Progenitor cell of endocrine pancreas (in vitro differentiated cells): ENCODE measurements around the gene C4orf50. TPM values are rescaled to one million over a fixed set of nuclear protein-coding genes. Genes with fewer than 3 reads are reported as not detected.

ENCODE experiments used
- DNase-seq: peaks from one replicate; pipeline ENCODE4 v3.0.0; 2021; ENCODE audit warnings: low spot score; ENCODE audit not compliant: unreplicated experiment
- H3K27ac Mint-ChIP-seq: 2 replicates; pipeline ENCODE4 v1.8.0; 2021; ENCODE audit warnings: mild to moderate bottlenecking, moderate library complexity, mixed read lengths
- H3K27me3 Mint-ChIP-seq: 2 replicates; pipeline ENCODE4 v1.8.0; 2021; ENCODE audit warnings: mixed read lengths
- H3K36me3 Mint-ChIP-seq: 2 replicates; pipeline ENCODE4 v1.8.0; 2022; ENCODE audit warnings: mixed read lengths; ENCODE audit not compliant: insufficient read depth
- H3K4me1 Mint-ChIP-seq: 2 replicates; pipeline ENCODE4 v1.8.0; 2021; ENCODE audit warnings: low read depth, mixed read lengths
- H3K4me3 Mint-ChIP-seq: 2 replicates; pipeline ENCODE4 v1.8.0; 2021; ENCODE audit warnings: low read depth, mild to moderate bottlenecking, moderate library complexity, mixed read lengths
- H3K9me3 Mint-ChIP-seq: 2 replicates; pipeline ENCODE4 v1.8.0; 2021; ENCODE audit warnings: low read depth, mixed read lengths
- CTCF ChIP-seq: fragments of 200-600 bp; sonication (generic); IDR thresholded peaks from one replicate; pipeline ENCODE4 v1.5.0; 2021; ENCODE audit warnings: antibody characterized with exemption, mild to moderate bottlenecking; ENCODE audit not compliant: unreplicated experiment
- total RNA-seq: library from RNA; stranded (reverse); gene quantifications from 2 replicates; pipeline ENCODE4 v1.2.1, GENCODE V29; 2021

C4orf50 gene
- total RNA-seq, 1 donor from 2014 or later, result 0.19 TPM

- DNase-seq, result no peak
- H3K4me1 Mint-ChIP-seq, result no peaks in the 10 kb centered on the region
- no peak overlapping the region for H3K4me3 Mint-ChIP-seq
- no peaks in the 10 kb centered on the region for H3K36me3 Mint-ChIP-seq
- peaks cover 8% of the 10 kb centered on the region for H3K9me3 Mint-ChIP-seq
- peaks cover 13% of the 10 kb centered on the region for H3K27me3 Mint-ChIP-seq
- H3K27ac Mint-ChIP-seq, result no peak overlapping the region
- TF ChIP-seq CTCF, result no peak
These were observed 72.3 kb downstream of the C4orf50 start for GRCh38 chr4:5945936-5946335.

- TF ChIP-seq CTCF, result no peak
- Mint-ChIP-seq H3K36me3 (no peaks in the 10 kb centered on the region), H3K27ac (no peak overlapping the region), H3K4me1 (peaks cover 6% of the 10 kb centered on the region), H3K9me3 (peaks cover 8% of the 10 kb centered on the region), H3K4me3 (no peak overlapping the region), H3K27me3 (peaks cover 10% of the 10 kb centered on the region)
- no peak for DNase-seq
These were observed 73.1 kb downstream of the C4orf50 start for GRCh38 chr4:5945171-5945570.

DNA sequence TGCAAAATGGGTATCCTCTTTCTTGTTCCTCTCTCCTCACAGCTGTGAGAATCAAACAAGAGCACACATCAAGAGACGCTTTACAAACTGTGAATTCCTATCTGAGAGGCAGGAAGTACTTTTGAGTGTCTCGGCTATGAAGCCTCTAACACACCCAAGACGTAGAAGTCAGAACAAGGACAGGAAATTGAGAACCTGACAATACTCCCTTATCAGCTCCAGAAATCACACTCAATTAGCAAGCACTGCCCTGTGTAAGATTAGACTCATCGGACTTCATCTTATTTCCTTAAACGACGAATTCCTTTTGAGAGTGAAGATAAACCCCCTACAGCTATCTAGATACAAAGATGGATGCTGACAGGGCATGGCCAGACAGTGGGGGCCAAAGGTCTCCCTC, 74.7 kb downstream of the C4orf50 start:
- H3K27ac Mint-ChIP-seq, result no peak overlapping the region
- TF ChIP-seq CTCF, result no peak
- H3K4me3 Mint-ChIP-seq, result no peak overlapping the region
- peaks cover 6% of the 10 kb centered on the region for H3K4me1 Mint-ChIP-seq
- H3K36me3 Mint-ChIP-seq, result no peaks in the 10 kb centered on the region
- peaks cover 10% of the 10 kb centered on the region for H3K27me3 Mint-ChIP-seq
- peaks cover 8% of the 10 kb centered on the region for H3K9me3 Mint-ChIP-seq
- DNase-seq, result no peak

DNA sequence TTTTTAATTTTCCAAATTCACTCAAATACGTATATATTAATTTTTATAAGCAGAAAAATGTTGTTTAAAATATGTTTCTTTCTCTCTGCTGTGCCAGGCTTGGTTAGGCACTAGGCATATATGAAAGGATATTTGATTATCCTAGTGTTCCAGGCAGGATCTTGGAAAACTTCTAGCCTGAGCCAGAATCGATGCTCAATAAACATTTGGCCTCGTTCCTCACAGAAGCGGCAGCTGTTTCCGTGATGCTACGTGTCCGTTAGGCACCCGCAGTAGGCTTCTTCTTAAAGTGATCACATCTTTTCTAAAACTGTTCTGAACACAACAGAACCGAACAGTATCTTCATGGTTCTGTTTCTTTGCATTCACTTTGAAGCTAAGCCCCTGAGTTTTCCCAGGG, 75.3 kb downstream of the C4orf50 start:
- DNase-seq, result no peak
- peaks cover 10% of the 10 kb centered on the region for H3K27me3 Mint-ChIP-seq
- no peak overlapping the region for H3K4me3 Mint-ChIP-seq
- no peaks in the 10 kb centered on the region for H3K36me3 Mint-ChIP-seq
- peaks cover 6% of the 10 kb centered on the region for H3K4me1 Mint-ChIP-seq
- TF ChIP-seq CTCF, result no peak
- H3K9me3 Mint-ChIP-seq, result peaks cover 8% of the 10 kb centered on the region
- H3K27ac Mint-ChIP-seq, result no peak overlapping the region

DNA sequence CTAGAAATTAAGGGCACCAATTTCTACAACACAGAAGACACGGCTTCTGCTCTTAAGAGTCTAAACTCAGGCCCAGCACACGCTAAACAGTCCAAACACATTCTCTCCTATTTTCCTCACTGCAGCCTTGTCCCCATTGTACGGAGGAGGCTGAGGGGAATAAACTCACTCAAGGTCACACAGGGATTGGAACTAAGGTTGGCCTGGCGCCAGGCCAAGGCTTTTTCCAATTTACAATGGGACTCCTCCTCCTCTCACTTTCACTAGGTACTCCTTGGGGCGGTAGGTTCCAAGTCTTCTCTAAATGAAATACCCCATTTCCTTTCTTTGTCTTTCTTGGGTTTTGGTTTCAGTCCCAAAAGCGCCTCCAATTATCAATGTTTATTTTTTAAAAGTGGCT, 76.6 kb downstream of the C4orf50 start:
- no peak for DNase-seq
- H3K27ac Mint-ChIP-seq, result no peak overlapping the region
- H3K4me1 Mint-ChIP-seq, result peaks cover 6% of the 10 kb centered on the region
- peaks cover 7% of the 10 kb centered on the region for H3K9me3 Mint-ChIP-seq
- no peaks in the 10 kb centered on the region for H3K36me3 Mint-ChIP-seq
- TF ChIP-seq CTCF, result no peak
- H3K27me3 Mint-ChIP-seq, result peaks cover 9% of the 10 kb centered on the region
- no peak overlapping the region for H3K4me3 Mint-ChIP-seq
